Ovary (tissue), 3 donors: ENCODE measurements around the gene MILR1.

Experiments
- EP300 ChIP-seq: sonication (generic); formaldehyde crosslinking; IDR thresholded peaks from one replicate; pipeline ENCODE4 v1.6.1; 2017; ENCODE audit warnings: antibody characterized with exemption
- POLR2A ChIP-seq: fragments of 450-650 bp; IDR thresholded peaks from one replicate; pipeline ENCODE4 v1.6.1; 2017; ENCODE audit warnings: antibody characterized with exemption, mild to moderate bottlenecking, moderate library complexity
- TF ChIP-seq, protein P1 (sequence below), 3 donors: fragments of 450-650 bp in 2 of 3; fragments of 200-600 bp in 1 of 3; IDR thresholded peaks; one replicate each; pipeline versions ENCODE4 v1.5.1 to v1.8.0; 2016 to 2022; ENCODE audit warnings: antibody characterized with exemption in 3 of 3, mild to moderate bottlenecking in 1 of 3
- donor health status: DM: no; HTN: no; CAD: no.

DNA sequence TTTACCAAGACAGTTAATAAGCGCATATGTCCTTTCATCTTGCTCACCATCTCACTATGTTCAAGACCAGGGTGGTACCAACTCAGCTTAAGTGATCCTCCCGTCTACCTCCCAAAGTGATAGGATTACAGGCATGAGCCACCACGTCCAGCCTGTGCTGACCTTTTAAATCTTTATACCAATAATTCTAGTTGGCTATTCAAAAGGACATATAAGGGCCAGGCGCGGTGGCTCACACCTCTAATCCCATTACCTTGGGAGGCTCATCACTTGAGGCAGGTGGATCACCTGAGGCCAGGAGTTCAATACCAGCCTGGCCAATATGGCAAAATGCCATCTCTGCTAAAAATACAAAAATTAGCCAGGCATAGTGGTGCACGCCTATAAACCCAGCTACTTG is 60.3 kb downstream of the MILR1 start:
- TF ChIP-seq, protein P1, sequence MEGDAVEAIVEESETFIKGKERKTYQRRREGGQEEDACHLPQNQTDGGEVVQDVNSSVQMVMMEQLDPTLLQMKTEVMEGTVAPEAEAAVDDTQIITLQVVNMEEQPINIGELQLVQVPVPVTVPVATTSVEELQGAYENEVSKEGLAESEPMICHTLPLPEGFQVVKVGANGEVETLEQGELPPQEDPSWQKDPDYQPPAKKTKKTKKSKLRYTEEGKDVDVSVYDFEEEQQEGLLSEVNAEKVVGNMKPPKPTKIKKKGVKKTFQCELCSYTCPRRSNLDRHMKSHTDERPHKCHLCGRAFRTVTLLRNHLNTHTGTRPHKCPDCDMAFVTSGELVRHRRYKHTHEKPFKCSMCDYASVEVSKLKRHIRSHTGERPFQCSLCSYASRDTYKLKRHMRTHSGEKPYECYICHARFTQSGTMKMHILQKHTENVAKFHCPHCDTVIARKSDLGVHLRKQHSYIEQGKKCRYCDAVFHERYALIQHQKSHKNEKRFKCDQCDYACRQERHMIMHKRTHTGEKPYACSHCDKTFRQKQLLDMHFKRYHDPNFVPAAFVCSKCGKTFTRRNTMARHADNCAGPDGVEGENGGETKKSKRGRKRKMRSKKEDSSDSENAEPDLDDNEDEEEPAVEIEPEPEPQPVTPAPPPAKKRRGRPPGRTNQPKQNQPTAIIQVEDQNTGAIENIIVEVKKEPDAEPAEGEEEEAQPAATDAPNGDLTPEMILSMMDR (IDR thresholded peaks at IDR 0.05): no peak
- TF ChIP-seq EP300 (no peak), POLR2A (no peak)
